ENCODE data around the gene TRIM45. TPM values are rescaled to one million over a fixed set of nuclear protein-coding genes. Genes with fewer than 3 reads are reported as not detected.

Gene TRIM45
- total RNA-seq, 1 donor from 2014 or later: 15.7 TPM

DNA sequence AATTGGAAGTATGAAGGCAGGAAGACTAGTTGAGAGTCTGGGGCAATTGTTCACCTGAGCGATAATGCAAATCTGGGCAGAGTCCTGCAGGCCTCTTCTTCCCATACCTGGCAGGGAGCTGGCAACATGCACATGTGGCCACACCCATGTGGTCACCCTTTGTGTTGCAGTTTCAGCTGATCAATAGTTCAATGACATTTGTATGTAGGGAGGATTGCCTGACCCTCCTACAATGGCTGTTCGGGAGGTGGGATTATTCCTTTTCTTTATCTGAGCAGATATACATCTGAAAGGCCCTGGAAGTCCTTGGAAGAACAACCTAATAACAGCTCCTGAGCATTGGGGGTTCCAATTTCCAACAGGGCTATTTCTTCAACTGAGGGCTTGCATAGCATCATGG, 15.2 kb upstream of the TRIM45 start:
- no peak for DNase-seq (ENCODE audit: low spot score)
- Histone ChIP-seq H3F3A (ENCODE audit: low read depth) (peaks cover 16% of the 10 kb centered on the region), H3K9ac (no peak overlapping the region), H2AFZ (replicated peaks) (no peak overlapping the region), H3K36me3 (no peaks in the 10 kb centered on the region), H3K9me3 (ENCODE audit: low read depth) (no peaks in the 10 kb centered on the region), H4K20me1 (ENCODE audit: low read depth) (no peaks in the 10 kb centered on the region), H3K79me2 (ENCODE audit: low read depth) (no peaks in the 10 kb centered on the region), H3K27me3 (no peaks in the 10 kb centered on the region), H3K4me2 (no peak overlapping the region), H3K27ac (no peak overlapping the region), H3K4me3 (no peak overlapping the region), H3K4me1 (peaks cover 29% of the 10 kb centered on the region)
- TF ChIP-seq EZH2phosphoT487 (IDR thresholded peaks at IDR 0.05) (no peak), CTCF (IDR thresholded peaks at IDR 0.05) (no peak), EZH2 (IDR thresholded peaks at IDR 0.05) (no peak)
- H3K27me3 Mint-ChIP-seq (ENCODE audit: insufficient read depth, low read depth): peaks cover 2% of the 10 kb centered on the region
- H3K9me3 Mint-ChIP-seq: no peaks in the 10 kb centered on the region
- peaks cover 36% of the 10 kb centered on the region for H3K4me1 Mint-ChIP-seq
- no peaks in the 10 kb centered on the region for H3K36me3 Mint-ChIP-seq
- H3K27ac Mint-ChIP-seq: peak overlapping the region; percentile 75
- H3K4me3 Mint-ChIP-seq: no peak overlapping the region

DNA sequence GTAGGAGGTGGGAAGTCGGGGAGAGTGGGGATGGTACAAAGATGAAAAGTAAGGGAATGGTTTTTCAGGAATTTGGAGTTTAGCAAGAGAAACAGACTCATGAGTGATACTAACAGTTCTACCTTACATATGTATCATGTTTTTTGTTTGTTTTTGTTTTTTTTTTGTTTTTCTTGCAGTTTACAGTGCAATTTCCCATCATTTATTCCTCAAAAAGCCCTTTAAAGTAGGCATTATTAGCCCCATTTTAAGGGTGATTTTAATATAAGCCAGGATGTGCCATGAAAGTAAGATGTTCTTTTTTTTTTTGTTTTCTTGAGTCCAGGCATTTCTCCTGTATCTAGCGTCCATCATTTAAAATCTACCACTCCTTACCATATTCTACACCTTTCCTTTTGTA, 13.8 kb upstream of the TRIM45 start:
- no peaks in the 10 kb centered on the region for H3K9me3 Mint-ChIP-seq
- no peaks in the 10 kb centered on the region for H3K36me3 Mint-ChIP-seq
- H3K27me3 Mint-ChIP-seq (ENCODE audit: insufficient read depth, low read depth): peaks cover 2% of the 10 kb centered on the region
- no peak overlapping the region for H3K4me3 ChIP-seq
- H3K4me3 Mint-ChIP-seq: peak overlapping the region; percentile 33
- H3K27ac Mint-ChIP-seq: peak overlapping the region; percentile 67
- H3K27ac ChIP-seq: no peak overlapping the region
- H3K4me2 ChIP-seq: peak overlapping the region; percentile 48
- no peaks in the 10 kb centered on the region for H4K20me1 ChIP-seq (ENCODE audit: low read depth)
- no peaks in the 10 kb centered on the region for H3K27me3 ChIP-seq
- TF ChIP-seq EZH2 (IDR thresholded peaks at IDR 0.05) (no peak), CTCF (IDR thresholded peaks at IDR 0.05) (no peak), EZH2phosphoT487 (IDR thresholded peaks at IDR 0.05) (no peak)
- H3K4me1 ChIP-seq: peaks cover 29% of the 10 kb centered on the region
- no peaks in the 10 kb centered on the region for H3K79me2 ChIP-seq (ENCODE audit: low read depth)
- no peaks in the 10 kb centered on the region for H3K9me3 ChIP-seq (ENCODE audit: low read depth)
- H2AFZ ChIP-seq (replicated peaks): no peak overlapping the region
- no peaks in the 10 kb centered on the region for H3K36me3 ChIP-seq
- no peak for DNase-seq (ENCODE audit: low spot score)
- peaks cover 36% of the 10 kb centered on the region for H3K4me1 Mint-ChIP-seq
- H3F3A ChIP-seq (ENCODE audit: low read depth): peaks cover 16% of the 10 kb centered on the region
- no peak overlapping the region for H3K9ac ChIP-seq

DNA sequence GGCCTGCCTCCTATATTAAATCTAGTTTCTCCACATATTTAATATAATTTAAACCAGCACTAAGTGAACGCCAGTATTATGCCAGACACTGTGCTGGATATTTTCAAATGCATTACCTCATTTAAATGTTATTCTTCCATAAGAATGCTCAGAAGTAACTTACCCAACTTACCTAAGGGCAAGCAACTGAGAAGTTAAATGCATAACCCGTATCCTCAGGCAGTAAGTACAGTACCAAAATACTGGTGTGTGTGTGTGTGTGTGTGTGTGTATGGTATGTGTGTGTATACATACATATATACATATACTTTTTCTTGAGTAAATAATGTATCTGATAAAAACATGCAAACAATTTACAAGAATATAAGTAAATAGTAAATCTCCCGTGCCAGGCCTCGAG, 9.0 kb upstream of the TRIM45 start:
- H3K9ac ChIP-seq: no peak overlapping the region
- no peak for TF ChIP-seq CTCF (IDR thresholded peaks at IDR 0.05)
- TF ChIP-seq EZH2 (IDR thresholded peaks at IDR 0.05): no peak
- TF ChIP-seq EZH2phosphoT487 (IDR thresholded peaks at IDR 0.05): no peak
- H3K4me1 ChIP-seq: peaks cover 16% of the 10 kb centered on the region
- Mint-ChIP-seq H3K36me3 (no peaks in the 10 kb centered on the region), H3K9me3 (no peaks in the 10 kb centered on the region), H3K4me3 (no peak overlapping the region), H3K4me1 (peaks cover 23% of the 10 kb centered on the region), H3K27ac (no peak overlapping the region), H3K27me3 (ENCODE audit: insufficient read depth, low read depth) (peaks cover 1% of the 10 kb centered on the region)
- no peak overlapping the region for H2AFZ ChIP-seq (replicated peaks)
- no peaks in the 10 kb centered on the region for H3K79me2 ChIP-seq (ENCODE audit: low read depth)
- H3K4me2 ChIP-seq: no peak overlapping the region
- H3K36me3 ChIP-seq: no peaks in the 10 kb centered on the region
- no peak for DNase-seq (ENCODE audit: low spot score)
- no peak overlapping the region for H3K4me3 ChIP-seq
- H3F3A ChIP-seq (ENCODE audit: low read depth): peaks cover 6% of the 10 kb centered on the region
- no peaks in the 10 kb centered on the region for H3K9me3 ChIP-seq (ENCODE audit: low read depth)
- no peak overlapping the region for H3K27ac ChIP-seq
- no peaks in the 10 kb centered on the region for H4K20me1 ChIP-seq (ENCODE audit: low read depth)
- no peaks in the 10 kb centered on the region for H3K27me3 ChIP-seq

Measured in neural progenitor cell (in vitro differentiated cells).